ENCODE measurements around the gene SARDH.

- TF ChIP-seq CTCF (conservative IDR thresholded peaks at IDR 0.05) (no peak), EZH2 (IDR thresholded peaks at IDR 0.05; ENCODE audit: low read depth) (no peak)
Observed at GRCh38 chr9:133750982-133751649, 13.0 kb upstream of the SARDH start.

Data from PC-9 (cell line).